WERI-Rb-1 (cell line): Measurements from ENCODE around the gene CGB3.
A peak's percentile ranks its signal among the peaks of the same experiment; 100 is the strongest.

Experiments
- DNase-seq: peaks from one replicate; pipeline ENCODE4 v3.0.0-alpha.2; 2020
- H3K27ac ChIP-seq: fragments of 250-450 bp; sonication (Bioruptor Pico); 2 replicates; pipeline ENCODE4 v1.5.1; 2020; ENCODE audit warnings: mild to moderate bottlenecking, moderate library complexity
- H3K27me3 ChIP-seq: fragments of 250-450 bp; sonication (Bioruptor Pico); 2 replicates; pipeline ENCODE4 v1.5.1; 2021; ENCODE audit warnings: mild to moderate bottlenecking, low read depth, moderate library complexity; ENCODE audit not compliant: insufficient read depth, severe bottlenecking
- H3K36me3 ChIP-seq: fragments of 250-450 bp; sonication (Bioruptor Pico); 2 replicates; pipeline ENCODE4 v1.5.1; 2020; ENCODE audit warnings: mild to moderate bottlenecking, moderate library complexity
- H3K4me3 ChIP-seq: 2 replicates; pipeline ENCODE4 v1.5.1; 2011; ENCODE audit warnings: low read depth, mild to moderate bottlenecking, control low read depth, low read length
- H3K9me3 ChIP-seq: fragments of 250-450 bp; sonication (Bioruptor Pico); 2 replicates; pipeline ENCODE4 v1.5.1; 2021; ENCODE audit warnings: mild to moderate bottlenecking, moderate library complexity; ENCODE audit not compliant: severe bottlenecking
- TF ChIP-seq, protein P1 (sequence below): IDR thresholded peaks from 2 replicates; pipeline ENCODE4 v1.5.1; 2011; ENCODE audit warnings: low read depth, mild to moderate bottlenecking, control low read depth, inconsistent platforms, low read length

The CGB3 gene

DNA sequence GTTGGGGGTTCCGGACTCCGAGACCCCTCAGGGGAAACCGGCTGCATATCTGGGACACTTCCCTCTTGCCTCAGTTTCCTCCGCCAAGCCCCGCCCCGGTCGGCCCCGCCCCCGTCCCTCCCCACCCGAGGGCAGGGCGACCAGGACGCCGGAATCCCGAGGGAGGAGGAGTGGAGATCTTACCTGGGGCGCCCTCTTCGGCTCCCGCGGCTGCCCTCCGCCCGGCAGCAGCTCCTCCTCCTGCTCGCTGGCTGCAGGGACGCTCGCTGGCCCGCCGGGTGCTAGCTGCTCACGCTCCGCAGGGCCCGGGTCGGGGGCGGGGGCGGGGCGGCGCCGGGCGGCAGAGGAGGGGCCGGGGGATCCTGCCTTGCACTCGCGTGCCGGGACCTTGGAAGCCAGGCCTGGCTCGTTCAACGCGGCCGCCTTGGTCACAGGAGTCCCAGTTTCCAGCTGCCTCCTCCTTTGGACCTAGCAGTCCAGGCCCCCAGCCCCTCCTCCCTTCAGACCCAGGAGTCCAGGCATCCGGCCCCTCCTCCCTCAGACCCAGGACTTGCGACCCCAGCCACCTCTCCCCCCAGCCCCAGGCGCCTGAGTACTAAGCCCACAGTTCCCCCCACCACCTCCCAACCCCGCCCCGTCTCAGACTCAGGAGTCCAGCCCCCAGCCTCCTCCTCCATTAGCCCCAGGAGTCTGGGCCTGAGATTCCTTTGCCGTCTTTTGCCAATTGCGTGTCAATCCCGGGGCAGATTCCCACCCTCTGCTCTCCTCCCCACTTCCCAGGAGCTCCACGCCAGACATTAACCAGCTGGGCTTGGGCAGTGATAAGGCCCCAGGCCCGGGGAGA, 40.9 kb upstream of the CGB3 start, which contains the start of gene NTF4:
TSS of gene NTF4 (minus strand) at position 51 of the 844 bp plus-strand sequence. CDS start 2,821 bp downstream, outside the sequence.
- peak; percentile 81 for DNase-seq
- Histone ChIP-seq H3K4me3 (peak within 1 kb of the TSS; percentile 43), H3K9me3 (no peaks in the 10 kb centered on the region), H3K36me3 (no peaks in the 10 kb centered on the region), H3K27me3 (no peaks in the 10 kb centered on the region), H3K27ac (no peak within 1 kb of the TSS)
- TF ChIP-seq, protein P1, sequence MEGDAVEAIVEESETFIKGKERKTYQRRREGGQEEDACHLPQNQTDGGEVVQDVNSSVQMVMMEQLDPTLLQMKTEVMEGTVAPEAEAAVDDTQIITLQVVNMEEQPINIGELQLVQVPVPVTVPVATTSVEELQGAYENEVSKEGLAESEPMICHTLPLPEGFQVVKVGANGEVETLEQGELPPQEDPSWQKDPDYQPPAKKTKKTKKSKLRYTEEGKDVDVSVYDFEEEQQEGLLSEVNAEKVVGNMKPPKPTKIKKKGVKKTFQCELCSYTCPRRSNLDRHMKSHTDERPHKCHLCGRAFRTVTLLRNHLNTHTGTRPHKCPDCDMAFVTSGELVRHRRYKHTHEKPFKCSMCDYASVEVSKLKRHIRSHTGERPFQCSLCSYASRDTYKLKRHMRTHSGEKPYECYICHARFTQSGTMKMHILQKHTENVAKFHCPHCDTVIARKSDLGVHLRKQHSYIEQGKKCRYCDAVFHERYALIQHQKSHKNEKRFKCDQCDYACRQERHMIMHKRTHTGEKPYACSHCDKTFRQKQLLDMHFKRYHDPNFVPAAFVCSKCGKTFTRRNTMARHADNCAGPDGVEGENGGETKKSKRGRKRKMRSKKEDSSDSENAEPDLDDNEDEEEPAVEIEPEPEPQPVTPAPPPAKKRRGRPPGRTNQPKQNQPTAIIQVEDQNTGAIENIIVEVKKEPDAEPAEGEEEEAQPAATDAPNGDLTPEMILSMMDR, result no peak

DNA sequence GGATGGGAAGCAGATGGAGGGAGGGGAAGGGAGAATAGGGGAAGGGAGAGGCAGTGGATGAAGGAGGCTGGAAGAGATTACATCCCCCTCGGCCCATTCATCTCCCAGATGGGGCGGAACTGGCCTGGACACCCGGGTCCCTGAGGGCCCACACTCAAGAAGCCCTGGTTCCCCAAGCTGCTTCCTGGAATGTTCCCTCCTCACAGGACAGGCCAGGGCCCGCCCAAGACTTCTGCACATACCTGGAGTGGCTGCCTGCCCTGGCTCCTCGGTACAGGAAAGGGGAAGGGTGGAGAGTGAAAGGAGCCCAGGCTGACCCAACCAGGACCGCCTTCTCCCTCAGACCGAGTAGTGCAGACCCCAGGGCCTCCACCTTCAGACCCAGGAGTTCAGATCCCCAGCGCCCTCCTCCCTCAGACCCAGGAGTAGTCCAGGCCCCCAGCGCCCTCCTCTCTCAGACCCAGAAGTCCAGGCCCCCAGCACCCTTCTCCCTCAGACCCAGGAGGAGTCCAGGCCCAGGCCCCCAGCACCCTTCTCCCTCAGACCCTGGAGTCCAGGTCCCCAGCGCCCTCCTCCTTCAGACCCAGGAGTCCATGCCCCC, 40.0 kb upstream of the CGB3 start:
- Histone ChIP-seq H3K4me3 (peak overlapping the region; percentile 43; the same call in 1 of the 2 replicates), H3K27ac (no peak overlapping the region), H3K27me3 (no peaks in the 10 kb centered on the region), H3K9me3 (no peaks in the 10 kb centered on the region), H3K36me3 (no peaks in the 10 kb centered on the region)
- TF ChIP-seq, protein P1, result no peak
- DNase-seq, result no peak

DNA sequence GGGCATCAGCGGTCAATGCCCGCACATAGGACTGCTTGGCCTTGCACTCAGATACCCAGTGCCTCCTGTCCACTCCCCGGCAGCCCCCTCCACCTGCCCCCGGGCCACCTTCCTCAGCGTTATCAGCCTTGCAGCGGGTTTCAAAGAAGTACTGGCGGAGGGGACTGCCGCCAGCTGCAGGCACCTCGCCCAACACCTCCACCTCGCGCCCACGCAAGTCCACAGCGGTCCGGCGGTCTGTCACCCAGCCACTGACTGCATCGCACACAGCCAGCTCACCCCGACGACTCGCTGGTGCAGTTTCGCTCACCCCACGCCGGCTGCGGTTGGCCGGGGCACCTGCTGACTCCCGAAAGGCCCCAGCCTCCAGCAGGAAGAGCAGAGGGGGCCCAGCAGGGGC, 37.3 kb upstream of the CGB3 start:
- Histone ChIP-seq H3K9me3 (no peaks in the 10 kb centered on the region), H3K27ac (no peak overlapping the region), H3K27me3 (no peaks in the 10 kb centered on the region), H3K4me3 (no peak overlapping the region), H3K36me3 (no peaks in the 10 kb centered on the region)
- no peak for DNase-seq
- TF ChIP-seq, protein P1, result no peak

DNA sequence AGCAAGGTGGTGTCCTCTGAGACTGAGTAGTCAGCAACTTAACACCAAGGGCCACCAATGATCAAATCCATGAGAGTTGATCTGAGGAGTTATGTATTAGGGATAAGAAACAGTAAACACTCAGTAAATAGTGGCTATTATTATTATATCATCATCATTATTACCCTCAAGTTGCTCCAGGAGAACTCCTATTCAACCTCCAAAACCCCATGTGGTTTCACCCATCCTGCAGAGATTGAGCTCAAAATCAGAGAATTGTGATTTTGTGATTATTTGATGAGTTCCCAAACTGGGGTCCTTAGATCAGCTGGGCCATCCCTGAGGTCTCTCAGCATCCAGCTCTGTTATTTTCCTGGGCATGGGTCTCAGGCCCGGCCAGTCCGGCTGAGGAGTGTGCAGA, 36.9 kb upstream of the CGB3 start:
- Histone ChIP-seq H3K27ac (no peak overlapping the region), H3K9me3 (no peaks in the 10 kb centered on the region), H3K27me3 (no peaks in the 10 kb centered on the region), H3K36me3 (no peaks in the 10 kb centered on the region), H3K4me3 (no peak overlapping the region)
- no peak for DNase-seq
- TF ChIP-seq, protein P1, result no peak

DNA sequence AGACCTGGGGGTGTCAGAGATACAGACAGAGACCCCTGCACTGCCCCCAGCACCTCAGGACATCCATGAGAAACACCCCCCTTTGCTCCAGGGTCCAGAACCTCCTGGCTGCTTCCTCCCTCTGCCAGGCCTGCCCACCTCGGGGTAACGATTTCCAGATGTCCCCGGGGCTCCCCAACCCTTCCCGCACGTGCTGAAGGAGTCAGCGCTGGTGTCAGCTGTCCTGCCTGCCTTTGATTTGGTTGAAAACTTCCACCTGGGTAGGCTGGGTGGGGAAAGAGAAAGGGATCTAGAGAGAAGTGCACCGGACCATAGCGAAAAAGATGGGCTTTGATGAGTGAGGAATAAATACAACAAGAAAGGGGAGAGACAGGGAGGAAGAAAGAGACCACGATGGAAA, 34.9 kb upstream of the CGB3 start:
- no peak overlapping the region for H3K27ac ChIP-seq
- no peak overlapping the region for H3K4me3 ChIP-seq
- H3K9me3 ChIP-seq, result no peaks in the 10 kb centered on the region
- TF ChIP-seq, protein P1, result no peak
- DNase-seq, result no peak
- H3K27me3 ChIP-seq, result no peaks in the 10 kb centered on the region
- no peaks in the 10 kb centered on the region for H3K36me3 ChIP-seq
